Mucosa of descending colon (tissue), 3 donors: ENCODE data around the gene KPRP. TPM values are rescaled to one million over a fixed set of nuclear protein-coding genes. Genes with fewer than 3 reads are reported as not detected.

Experiments
- ATAC-seq: fragments of 200-7000 bp; cut with Tn5 transposase; one replicate; pipeline ENCODE4 v1.9.1; 2020; ENCODE audit warnings: mild to moderate bottlenecking, moderate library complexity
- DNase-seq, 3 donors: peaks; one replicate each; pipeline ENCODE4 v3.0.0-alpha.2; 2020
- H3K36me3 ChIP-seq: fragments of 200-600 bp; one replicate; pipeline ENCODE4 v1.8.0; 2021; ENCODE audit warnings: low read depth, mild to moderate bottlenecking
- H3K4me1 ChIP-seq: fragments of 200-600 bp; one replicate; pipeline ENCODE4 v1.8.0; 2021; ENCODE audit warnings: low read depth, mild to moderate bottlenecking
- H3K4me3 ChIP-seq: fragments of 200-600 bp; one replicate; pipeline ENCODE4 v1.8.0; 2021; ENCODE audit warnings: mild to moderate bottlenecking
- H3K9me3 ChIP-seq: fragments of 200-600 bp; one replicate; pipeline ENCODE4 v1.8.0; 2021; ENCODE audit warnings: mild to moderate bottlenecking
- CTCF ChIP-seq: fragments of 200-600 bp; IDR thresholded peaks from one replicate; pipeline ENCODE4 v1.8.0; 2022; ENCODE audit warnings: antibody characterized with exemption, mild to moderate bottlenecking
- intact Hi-C, 2 donors: fragments of 100-400 bp; cut with DNase I in 1 of 2; cut with micrococcal nuclease in 1 of 2; formaldehyde crosslinking; loops; one replicate each; pipeline versions ENCODE4 v1.11.0 to v1.11.1; 2022; cut with DNase I, micrococcal nuclease
- total RNA-seq, 3 donors: library from RNA; stranded (reverse); fragmentation: NEBNext Ultra II Directional in 2 of 3; extraction: Animal tissue kit (Norgen Biotek cat#: 25700) in 2 of 3; gene quantifications; one replicate each; pipeline versions ENCODE4 v1.2.1 to v1.2.4, GENCODE V29; 2021 to 2023
- donor health status: DM: no; HTN: no; CAD: no; lungs with moderate emphysema.
- donor health status: DM: no; HTN: no; CAD: no.
- donor health status: DM: no; HTN: yes; CAD: no.

The KPRP gene
- total RNA-seq, 3 donors from 2014 or later: not detected

GRCh38 chr1:152796421-152796820 lies 38.6 kb downstream of the KPRP start, which contains the start of gene LCE1D:
Gene LCE1D (plus strand): TSS chr1:152796721. CDS start chr1:152797795, 1,074 bp downstream.
- no peaks in the 10 kb centered on the region for H3K36me3 ChIP-seq
- no peak for TF ChIP-seq CTCF
- DNase-seq (no peak), ATAC-seq (no peak)
- no peaks in the 10 kb centered on the region for H3K9me3 ChIP-seq
- H3K4me3 ChIP-seq: no peak within 1 kb of the TSS
- intact Hi-C loops: no loop called here
- no peaks in the 10 kb centered on the region for H3K4me1 ChIP-seq

- intact Hi-C loops: no loop called here
- Histone ChIP-seq H3K4me1 (no peaks in the 10 kb centered on the region), H3K4me3 (no peak overlapping the region), H3K36me3 (no peaks in the 10 kb centered on the region), H3K9me3 (no peaks in the 10 kb centered on the region)
- no peak for ATAC-seq
- no peak for TF ChIP-seq CTCF
- no peak for DNase-seq
Observed at GRCh38 chr1:152801333-152801732, 43.5 kb downstream of the KPRP start.

GRCh38 chr1:152806576-152806975 lies 48.8 kb downstream of the KPRP start, which contains the start of gene LCE1C:
Gene LCE1C (minus strand): TSS chr1:152806651. CDS start chr1:152805478, 1,173 bp downstream.
- Histone ChIP-seq H3K4me1 (no peaks in the 10 kb centered on the region), H3K9me3 (no peaks in the 10 kb centered on the region), H3K36me3 (no peaks in the 10 kb centered on the region), H3K4me3 (no peak within 1 kb of the TSS)
- intact Hi-C loops: no loop called here
- TF ChIP-seq CTCF: no peak
- no peak for DNase-seq
- no peak for ATAC-seq

- no peak for ATAC-seq
- H3K4me3 ChIP-seq: no peak overlapping the region
- no peaks in the 10 kb centered on the region for H3K9me3 ChIP-seq
- intact Hi-C loops: no loop called here
- no peak for TF ChIP-seq CTCF
- H3K36me3 ChIP-seq: no peaks in the 10 kb centered on the region
- H3K4me1 ChIP-seq: no peaks in the 10 kb centered on the region
- DNase-seq: no peak
Observed at GRCh38 chr1:152811050-152811449, 53.2 kb downstream of the KPRP start.

Other genes with a start within 250 kb of the KPRP start
- not detected for gene LCE5A, start 247.2 kb upstream of the KPRP start, total RNA-seq
- not detected for gene CRCT1, start 243.5 kb upstream of the KPRP start, total RNA-seq
- gene LCE3E, start 191.2 kb upstream of the KPRP start, total RNA-seq: not detected
- gene LCE3D, start 177.5 kb upstream of the KPRP start, total RNA-seq: not detected
- not detected for gene LCE3C, start 157.8 kb upstream of the KPRP start, total RNA-seq
- not detected for gene LCE3B, start 144.2 kb upstream of the KPRP start, total RNA-seq
- not detected for gene LCE3A, start 134.9 kb upstream of the KPRP start, total RNA-seq
- not detected for gene LCE2D, start 94.6 kb upstream of the KPRP start, total RNA-seq
- not detected for gene LCE2C, start 82.7 kb upstream of the KPRP start, total RNA-seq
- not detected for gene LCE2B, start 71.9 kb upstream of the KPRP start, total RNA-seq
- not detected for gene LCE2A, start 59.7 kb upstream of the KPRP start, total RNA-seq
- not detected for gene LCE4A, start 49.9 kb upstream of the KPRP start, total RNA-seq
- gene LCE1F, start 17.1 kb downstream of the KPRP start, total RNA-seq: not detected
- not detected for gene LCE1E, start 28.2 kb downstream of the KPRP start, total RNA-seq
- gene LCE1D, start 38.7 kb downstream of the KPRP start, total RNA-seq: not detected
- not detected for gene LCE1C, start 48.6 kb downstream of the KPRP start, total RNA-seq
- not detected for gene LCE1B, start 53.9 kb downstream of the KPRP start, total RNA-seq
- not detected for gene LCE1A, start 69.4 kb downstream of the KPRP start, total RNA-seq
- not detected for gene LCE6A, start 84.8 kb downstream of the KPRP start, total RNA-seq
- not detected for gene LCE7A, start 102.0 kb downstream of the KPRP start, total RNA-seq
- gene SMCP, start 120.3 kb downstream of the KPRP start, total RNA-seq: not detected
- gene IVL, start 150.5 kb downstream of the KPRP start, total RNA-seq: not detected
- not detected for gene SPRR5, start 189.2 kb downstream of the KPRP start, total RNA-seq
- gene SPRR4, start 212.6 kb downstream of the KPRP start, total RNA-seq: not detected
- gene SPRR1A, start 226.1 kb downstream of the KPRP start, total RNA-seq: not detected
- under 1 TPM in 1 of 3 donors, not detected in 2; 0.93 TPM for gene SPRR3, start 243.7 kb downstream of the KPRP start, total RNA-seq